Superior temporal gyrus (tissue), 1 donor: Measurements from ENCODE around the gene SEC16A.
"Not testable (repeated sequence)": the region's sequence is repeated elsewhere in the genome, so short reads cannot be mapped to it uniquely, and the experiment has no call there.

Experiments used
- DNase-seq: peaks from one replicate; pipeline ENCODE4 v3.0.0-alpha.2; 2016; ENCODE audit errors: extremely low spot score

Gene SEC16A

DNA sequence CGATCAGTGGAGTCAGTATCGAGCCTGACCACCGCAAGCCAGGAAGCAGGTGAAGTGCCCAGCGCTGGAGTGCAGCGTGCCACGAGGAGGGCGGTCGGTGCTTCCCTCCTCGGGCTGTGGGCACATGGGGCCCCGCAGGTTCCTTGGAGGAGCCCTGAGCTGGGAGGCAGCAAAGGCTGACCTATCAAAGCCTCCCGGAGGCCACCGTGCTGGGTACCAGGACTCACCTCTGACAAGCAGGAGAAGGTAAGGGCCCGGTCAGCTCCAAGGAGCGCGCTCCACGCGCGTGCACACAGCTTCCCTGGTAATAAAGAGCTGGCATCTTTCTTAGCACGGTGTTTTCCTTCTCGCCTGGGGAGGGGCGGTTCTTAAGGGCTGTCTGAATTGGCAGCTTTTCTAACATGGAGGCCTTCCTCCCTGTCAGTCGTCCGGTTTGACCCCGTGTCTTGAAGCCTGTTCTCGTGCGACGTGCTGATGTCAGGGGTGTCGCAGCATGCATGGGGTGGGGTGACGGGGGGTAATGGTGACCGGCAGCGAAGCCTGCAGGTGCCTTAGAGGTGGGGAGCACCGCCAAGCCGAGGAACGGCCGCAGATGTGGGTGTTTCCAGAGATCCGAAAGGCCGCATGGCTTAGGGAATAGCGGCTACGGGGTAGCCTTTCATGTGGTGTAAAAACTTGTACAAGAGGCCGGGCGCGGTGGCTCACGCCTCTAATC, 59.3 kb downstream of the SEC16A start:
- no peak for DNase-seq

DNA sequence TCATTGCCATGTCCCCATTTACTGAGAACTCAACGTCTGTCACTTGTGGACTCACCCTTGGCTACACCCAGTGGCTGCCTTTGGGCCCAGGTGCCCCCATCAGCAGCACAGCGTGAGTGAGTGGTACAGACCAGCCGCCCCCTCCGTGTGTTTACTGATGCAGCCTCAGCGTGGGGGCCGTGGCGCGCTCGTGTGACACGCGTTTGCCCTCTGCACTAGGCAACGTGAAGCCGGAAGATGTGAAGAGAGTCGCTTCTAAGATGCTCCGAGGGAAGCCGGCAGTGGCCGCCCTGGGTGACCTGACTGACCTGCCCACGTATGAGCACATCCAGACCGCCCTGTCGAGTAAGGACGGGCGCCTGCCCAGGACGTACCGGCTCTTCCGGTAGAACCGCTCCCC, 60.0 kb downstream of the SEC16A start:
- DNase-seq, result no peak

GRCh38 chr9:136421791-136422190, 61.0 kb downstream of the SEC16A start:
- DNase-seq, result no peak

DNA sequence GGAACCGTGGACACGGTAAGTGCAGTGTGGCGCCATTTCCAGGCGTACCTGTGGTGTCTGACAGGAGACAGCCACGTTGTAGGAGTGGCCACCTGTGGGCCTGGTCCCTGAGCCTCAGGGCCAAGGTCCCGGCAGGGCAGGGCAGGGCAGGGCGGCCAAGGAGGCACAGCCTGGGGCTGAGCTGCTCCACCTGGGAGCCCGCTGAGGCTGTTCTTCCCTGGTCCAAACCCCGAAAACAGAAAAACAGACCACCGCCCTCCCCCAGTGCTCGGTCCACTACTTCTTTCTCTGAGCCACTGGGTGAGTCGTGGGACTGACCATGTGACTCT, 63.8 kb downstream of the SEC16A start:
- DNase-seq, result no peak

- no peak for DNase-seq
Measured at GRCh38 chr9:136418182-136419091, 64.4 kb downstream of the SEC16A start.

- no peak for DNase-seq
Measured at GRCh38 chr9:136416914-136417313, 65.9 kb downstream of the SEC16A start.

DNA sequence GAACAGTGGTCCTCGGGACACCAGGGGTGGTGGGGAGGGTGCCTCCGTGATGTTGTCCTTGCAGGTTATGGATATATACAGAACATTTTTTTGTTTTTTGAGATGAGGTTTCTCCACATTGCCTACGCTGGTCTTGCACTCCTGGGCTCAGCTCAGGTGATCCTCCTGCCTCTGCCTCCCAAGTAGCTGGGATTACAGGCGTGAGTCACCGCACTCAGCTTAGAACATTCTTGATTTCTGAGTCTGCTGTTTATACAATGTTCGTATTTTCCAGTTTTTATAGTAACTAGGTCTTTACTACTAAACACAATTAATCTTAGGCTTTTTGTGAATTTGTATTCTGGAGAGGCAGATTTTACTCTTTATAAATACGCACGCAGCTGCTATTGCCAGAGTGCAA, 66.4 kb downstream of the SEC16A start:
- no peak for DNase-seq

GRCh38 chr9:136412962-136413361, 69.9 kb downstream of the SEC16A start:
- DNase-seq, result no peak

GRCh38 chr9:136411378-136411777, 71.5 kb downstream of the SEC16A start:
- no peak for DNase-seq

GRCh38 chr9:136410500-136411287, 72.1 kb downstream of the SEC16A start, which contains the start of the genes ENTR1 and PMPCA:
TSS of gene ENTR1 (minus strand) at chr9:136410614. CDS start at chr9:136410397, 217 bp downstream.
TSS of gene PMPCA (plus strand) at chr9:136410658. CDS start at chr9:136410669, 11 bp downstream.
- peak; percentile 96 for DNase-seq

DNA sequence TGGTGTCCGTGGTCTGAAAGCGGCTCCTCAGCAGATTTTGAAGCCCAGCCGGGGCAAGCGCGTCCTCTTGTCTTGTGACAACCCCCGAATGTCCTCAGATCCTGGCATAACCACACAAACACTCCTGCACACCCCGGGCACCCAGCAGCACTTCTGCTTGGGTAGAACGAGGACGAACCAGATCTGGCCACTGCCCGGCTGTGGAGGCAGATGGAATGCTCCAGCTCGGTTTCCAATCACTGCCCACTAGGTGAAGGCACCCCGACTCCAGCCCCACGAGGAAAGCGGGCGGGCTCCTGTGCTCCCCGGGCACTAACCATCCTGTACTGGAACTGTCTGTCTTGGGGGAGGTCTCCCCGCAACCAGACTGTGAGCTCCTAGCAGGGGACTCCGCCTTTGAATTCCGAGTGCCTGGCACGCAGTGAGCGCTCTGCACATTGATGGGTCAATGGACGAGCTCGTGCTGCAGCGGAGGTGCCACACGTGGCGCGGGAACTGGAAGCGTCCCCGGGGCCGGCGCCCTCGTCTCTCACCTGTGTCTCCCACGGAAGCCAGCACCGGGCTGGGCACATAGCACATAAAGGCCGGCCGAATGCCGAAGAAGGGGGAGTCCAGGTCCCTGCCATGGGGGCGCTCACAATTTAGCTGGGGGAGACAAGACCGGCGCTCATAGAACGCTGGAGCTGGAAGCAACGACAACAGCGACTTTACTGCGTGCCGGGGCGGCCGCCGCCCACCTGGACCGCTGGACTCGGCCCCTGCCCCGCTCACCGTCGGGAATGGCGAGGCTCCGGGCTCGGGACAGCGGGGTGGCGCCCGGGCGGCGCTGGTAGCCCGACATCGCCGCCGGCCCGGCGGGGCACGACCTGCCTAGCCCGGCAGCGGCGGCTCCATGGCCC, 73.0 kb downstream of the SEC16A start:
- peak; percentile 17 for DNase-seq

DNA sequence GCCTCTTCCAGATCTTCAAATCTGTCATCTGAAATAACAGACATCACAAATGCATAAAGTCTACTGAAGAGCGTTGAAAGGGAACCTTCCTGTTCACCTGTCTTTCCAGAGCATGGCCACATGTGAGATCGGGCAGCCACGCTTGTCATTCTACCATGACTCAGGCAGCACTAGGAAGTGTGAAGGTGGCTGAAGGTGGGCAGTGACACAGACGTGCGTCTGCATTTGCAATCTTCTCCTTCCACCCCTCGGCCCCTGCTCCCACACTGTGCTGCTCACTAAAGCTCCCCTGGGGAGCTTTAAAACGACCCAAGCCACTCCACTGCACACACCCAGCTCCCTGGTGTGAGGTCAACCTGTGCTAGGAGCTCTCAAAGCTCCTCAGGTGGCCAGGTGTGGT, 74.9 kb downstream of the SEC16A start:
- no peak for DNase-seq

GRCh38 chr9:136407061-136407460, 75.8 kb downstream of the SEC16A start:
- not testable (repeated sequence) for DNase-seq

DNA sequence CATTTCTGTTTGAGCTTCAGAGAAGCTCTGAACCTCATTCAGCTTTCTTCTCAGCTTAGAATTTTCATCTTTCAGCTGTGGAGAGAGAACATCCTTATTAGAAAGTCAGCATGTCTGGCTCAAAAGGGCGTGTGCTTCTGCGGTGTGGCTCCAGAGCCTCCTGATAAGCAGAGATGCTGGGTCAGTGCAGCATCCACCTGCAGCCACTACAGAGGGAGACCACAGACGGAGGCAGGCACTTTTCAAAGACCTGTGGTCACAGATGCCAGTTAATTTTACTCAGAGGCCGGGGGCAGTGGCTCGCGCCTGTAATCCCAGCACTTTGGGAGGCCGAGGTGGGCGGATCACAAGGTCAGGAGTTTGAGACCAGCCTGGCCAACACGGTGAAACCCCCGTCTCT, 76.9 kb downstream of the SEC16A start:
- DNase-seq, result not testable (repeated sequence)

GRCh38 chr9:136405481-136405880, 77.4 kb downstream of the SEC16A start:
- DNase-seq, result no peak

GRCh38 chr9:136404801-136405136, 78.1 kb downstream of the SEC16A start:
- no peak for DNase-seq

GRCh38 chr9:136403915-136404800, 78.7 kb downstream of the SEC16A start:
- DNase-seq, result no peak

DNA sequence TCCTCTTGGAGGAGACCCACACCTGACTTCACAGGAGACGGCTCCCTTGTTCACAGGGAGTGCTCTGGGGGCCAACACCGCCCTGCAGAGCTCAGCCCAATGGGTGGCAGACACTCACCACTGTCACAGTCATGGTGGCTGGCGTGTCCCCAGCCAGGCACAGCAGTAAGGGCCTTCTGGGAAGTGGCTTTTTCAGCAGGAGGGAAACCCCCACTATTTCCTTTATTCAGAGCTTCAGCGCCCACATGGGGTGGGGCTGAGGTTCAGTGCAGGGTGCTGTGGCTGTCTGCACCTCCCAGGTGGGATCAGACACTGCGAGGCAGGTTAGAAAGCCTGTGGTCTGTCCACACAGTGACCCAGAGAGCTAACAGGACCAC, 79.3 kb downstream of the SEC16A start:
- DNase-seq, result no peak

DNA sequence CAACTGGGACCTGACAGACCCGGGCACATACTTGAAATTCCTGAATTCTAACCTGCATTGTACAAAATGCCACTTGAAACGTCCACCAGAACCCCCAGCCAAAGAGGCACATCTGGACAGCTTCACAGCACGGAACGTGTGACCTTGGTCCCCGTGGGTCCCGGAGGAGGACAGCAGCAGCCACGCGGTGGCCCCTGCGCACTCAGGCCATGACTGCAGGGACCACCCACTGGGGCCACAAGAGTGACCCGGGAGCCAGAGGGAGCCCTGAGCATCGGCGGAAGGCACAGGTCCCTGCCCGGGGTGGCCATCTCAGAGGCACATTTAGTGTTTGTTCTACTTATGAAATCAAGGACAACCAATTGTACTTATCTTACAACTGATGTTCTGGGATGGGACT, 80.8 kb downstream of the SEC16A start:
- DNase-seq, result no peak
